HL-60 (cell line): ENCODE results near the gene PARP1.

Source experiments
- DNase-seq, 2 experiments: peaks; one replicate each; pipeline ENCODE4 v3.0.0-alpha.2; 2010 to 2020; ENCODE audit warnings: low read depth in 1 of 2, low spot score in 1 of 2
- H3K27ac ChIP-seq: fragments of 250-450 bp; sonication (Bioruptor Pico); replicated peaks from 2 replicates; pipeline ENCODE4 v1.5.1; 2020; ENCODE audit warnings: mild to moderate bottlenecking, moderate library complexity
- H3K27me3 ChIP-seq: fragments of 250-450 bp; sonication (Bioruptor Pico); 2 replicates; pipeline ENCODE4 v1.5.1; 2021; ENCODE audit warnings: mild to moderate bottlenecking, moderate library complexity; ENCODE audit not compliant: insufficient read depth, poor library complexity, severe bottlenecking
- H3K4me3 ChIP-seq: replicated peaks from 2 replicates; pipeline ENCODE4 v1.5.1; 2011; ENCODE audit warnings: mild to moderate bottlenecking, control low read depth, low read length; ENCODE audit not compliant: insufficient read depth
- GABPA ChIP-seq: IDR thresholded peaks from 2 replicates; pipeline ENCODE4 v1.6.1; 2012; ENCODE audit warnings: low read depth
- POLR2AphosphoS5 ChIP-seq: IDR thresholded peaks from 2 replicates; pipeline ENCODE4 v1.6.1; 2012; ENCODE audit warnings: low read depth
- SPI1 ChIP-seq: IDR thresholded peaks from 2 replicates; pipeline ENCODE4 v1.6.1; 2012; ENCODE audit warnings: low read depth, mild to moderate bottlenecking, borderline replicate concordance
- TF ChIP-seq, protein P1 (sequence below): IDR thresholded peaks from 2 replicates; pipeline ENCODE4 v1.6.1; 2012; ENCODE audit warnings: low read depth; ENCODE audit not compliant: insufficient replicate concordance
- TF ChIP-seq, protein P2 (sequence below): IDR thresholded peaks from one replicate; pipeline ENCODE4 v1.5.1; 2011; ENCODE audit warnings: low read length, control low read depth, inconsistent platforms; ENCODE audit not compliant: insufficient read depth

PARP1 gene

DNA sequence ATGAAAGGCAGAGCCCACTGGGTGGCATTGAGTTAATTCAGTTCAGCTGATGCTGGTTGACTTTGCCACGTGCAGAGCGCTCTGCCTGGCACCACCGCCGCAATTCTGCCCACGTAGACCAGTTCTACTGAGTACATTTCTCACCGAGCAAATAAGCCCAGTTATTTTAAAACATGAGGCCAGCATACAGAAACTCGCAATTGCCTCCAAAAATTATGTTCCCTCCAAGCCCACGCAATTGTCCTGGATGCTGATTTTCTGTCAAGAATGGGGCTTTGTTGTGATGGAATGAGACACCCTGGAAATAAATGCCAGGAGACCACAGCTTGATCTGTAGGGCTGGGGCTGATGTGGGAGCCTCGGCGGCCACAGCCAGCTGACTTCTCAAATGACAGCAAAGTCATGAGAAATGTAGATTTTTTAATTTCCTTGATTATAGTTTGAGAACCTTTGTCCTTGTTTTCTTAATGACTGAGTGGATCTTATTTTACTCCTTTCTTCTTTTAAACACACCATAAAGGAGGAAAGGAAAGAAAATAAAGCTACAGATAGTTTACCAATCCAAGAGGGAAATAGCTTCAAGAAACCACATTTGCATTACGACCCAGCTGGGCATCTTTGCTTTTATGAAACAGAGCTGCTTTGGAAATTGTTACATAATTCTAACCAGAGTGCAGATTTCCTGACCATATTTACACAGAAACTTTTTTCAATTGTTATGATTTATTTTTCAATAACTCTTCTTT is 11.6 kb upstream of the PARP1 start:
- H3K27ac ChIP-seq: no peak overlapping the region
- no peaks in the 10 kb centered on the region for H3K27me3 ChIP-seq
- no peak overlapping the region for H3K4me3 ChIP-seq
- peak in 1 of 2 experiments; percentile 47 for DNase-seq
- no peak for TF ChIP-seq SPI1
- TF ChIP-seq, protein P1, sequence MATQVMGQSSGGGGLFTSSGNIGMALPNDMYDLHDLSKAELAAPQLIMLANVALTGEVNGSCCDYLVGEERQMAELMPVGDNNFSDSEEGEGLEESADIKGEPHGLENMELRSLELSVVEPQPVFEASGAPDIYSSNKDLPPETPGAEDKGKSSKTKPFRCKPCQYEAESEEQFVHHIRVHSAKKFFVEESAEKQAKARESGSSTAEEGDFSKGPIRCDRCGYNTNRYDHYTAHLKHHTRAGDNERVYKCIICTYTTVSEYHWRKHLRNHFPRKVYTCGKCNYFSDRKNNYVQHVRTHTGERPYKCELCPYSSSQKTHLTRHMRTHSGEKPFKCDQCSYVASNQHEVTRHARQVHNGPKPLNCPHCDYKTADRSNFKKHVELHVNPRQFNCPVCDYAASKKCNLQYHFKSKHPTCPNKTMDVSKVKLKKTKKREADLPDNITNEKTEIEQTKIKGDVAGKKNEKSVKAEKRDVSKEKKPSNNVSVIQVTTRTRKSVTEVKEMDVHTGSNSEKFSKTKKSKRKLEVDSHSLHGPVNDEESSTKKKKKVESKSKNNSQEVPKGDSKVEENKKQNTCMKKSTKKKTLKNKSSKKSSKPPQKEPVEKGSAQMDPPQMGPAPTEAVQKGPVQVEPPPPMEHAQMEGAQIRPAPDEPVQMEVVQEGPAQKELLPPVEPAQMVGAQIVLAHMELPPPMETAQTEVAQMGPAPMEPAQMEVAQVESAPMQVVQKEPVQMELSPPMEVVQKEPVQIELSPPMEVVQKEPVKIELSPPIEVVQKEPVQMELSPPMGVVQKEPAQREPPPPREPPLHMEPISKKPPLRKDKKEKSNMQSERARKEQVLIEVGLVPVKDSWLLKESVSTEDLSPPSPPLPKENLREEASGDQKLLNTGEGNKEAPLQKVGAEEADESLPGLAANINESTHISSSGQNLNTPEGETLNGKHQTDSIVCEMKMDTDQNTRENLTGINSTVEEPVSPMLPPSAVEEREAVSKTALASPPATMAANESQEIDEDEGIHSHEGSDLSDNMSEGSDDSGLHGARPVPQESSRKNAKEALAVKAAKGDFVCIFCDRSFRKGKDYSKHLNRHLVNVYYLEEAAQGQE: no peak
- no peak for TF ChIP-seq POLR2AphosphoS5
- TF ChIP-seq, protein P2, sequence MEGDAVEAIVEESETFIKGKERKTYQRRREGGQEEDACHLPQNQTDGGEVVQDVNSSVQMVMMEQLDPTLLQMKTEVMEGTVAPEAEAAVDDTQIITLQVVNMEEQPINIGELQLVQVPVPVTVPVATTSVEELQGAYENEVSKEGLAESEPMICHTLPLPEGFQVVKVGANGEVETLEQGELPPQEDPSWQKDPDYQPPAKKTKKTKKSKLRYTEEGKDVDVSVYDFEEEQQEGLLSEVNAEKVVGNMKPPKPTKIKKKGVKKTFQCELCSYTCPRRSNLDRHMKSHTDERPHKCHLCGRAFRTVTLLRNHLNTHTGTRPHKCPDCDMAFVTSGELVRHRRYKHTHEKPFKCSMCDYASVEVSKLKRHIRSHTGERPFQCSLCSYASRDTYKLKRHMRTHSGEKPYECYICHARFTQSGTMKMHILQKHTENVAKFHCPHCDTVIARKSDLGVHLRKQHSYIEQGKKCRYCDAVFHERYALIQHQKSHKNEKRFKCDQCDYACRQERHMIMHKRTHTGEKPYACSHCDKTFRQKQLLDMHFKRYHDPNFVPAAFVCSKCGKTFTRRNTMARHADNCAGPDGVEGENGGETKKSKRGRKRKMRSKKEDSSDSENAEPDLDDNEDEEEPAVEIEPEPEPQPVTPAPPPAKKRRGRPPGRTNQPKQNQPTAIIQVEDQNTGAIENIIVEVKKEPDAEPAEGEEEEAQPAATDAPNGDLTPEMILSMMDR: no peak
- TF ChIP-seq GABPA: no peak

DNA sequence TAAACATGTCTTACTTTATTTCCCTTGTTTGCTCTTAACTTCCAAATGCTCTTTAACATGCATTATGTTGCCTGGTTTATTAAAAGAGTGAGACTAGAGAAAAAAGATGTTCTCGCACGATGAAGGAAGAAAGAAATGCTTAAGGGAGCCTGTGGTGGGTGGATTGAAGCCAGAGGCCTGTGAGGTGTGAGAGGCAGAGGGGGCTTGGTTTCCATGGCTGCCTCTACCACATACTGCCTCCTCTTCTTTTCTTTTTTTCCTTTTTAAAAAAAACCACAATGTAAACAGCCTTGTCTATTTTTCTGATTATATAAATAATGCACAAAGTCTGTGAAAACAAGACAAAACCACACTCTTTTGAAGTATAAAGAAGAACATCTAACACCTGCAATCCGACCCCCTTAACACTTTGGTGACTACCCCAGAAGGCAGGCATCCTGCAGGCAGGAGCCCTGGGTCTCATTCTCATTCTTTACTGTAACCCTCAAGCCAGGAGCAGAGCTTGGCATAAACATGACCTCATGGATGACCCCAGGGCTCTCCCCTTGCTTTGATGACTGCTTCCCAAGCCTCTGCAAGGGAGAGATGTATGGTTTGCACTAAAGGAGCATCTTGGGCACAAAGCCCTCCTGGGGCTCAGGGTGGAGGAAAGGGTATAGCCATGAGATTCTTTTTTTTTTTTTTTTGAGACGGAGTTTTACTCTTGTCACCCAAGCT is 10.1 kb upstream of the PARP1 start:
- H3K27me3 ChIP-seq: no peaks in the 10 kb centered on the region
- H3K27ac ChIP-seq: no peak overlapping the region
- TF ChIP-seq POLR2AphosphoS5 (no peak), SPI1 (no peak), GABPA (no peak)
- TF ChIP-seq, protein P1: no peak
- TF ChIP-seq, protein P2: no peak
- no peak for DNase-seq
- H3K4me3 ChIP-seq: no peak overlapping the region

DNA sequence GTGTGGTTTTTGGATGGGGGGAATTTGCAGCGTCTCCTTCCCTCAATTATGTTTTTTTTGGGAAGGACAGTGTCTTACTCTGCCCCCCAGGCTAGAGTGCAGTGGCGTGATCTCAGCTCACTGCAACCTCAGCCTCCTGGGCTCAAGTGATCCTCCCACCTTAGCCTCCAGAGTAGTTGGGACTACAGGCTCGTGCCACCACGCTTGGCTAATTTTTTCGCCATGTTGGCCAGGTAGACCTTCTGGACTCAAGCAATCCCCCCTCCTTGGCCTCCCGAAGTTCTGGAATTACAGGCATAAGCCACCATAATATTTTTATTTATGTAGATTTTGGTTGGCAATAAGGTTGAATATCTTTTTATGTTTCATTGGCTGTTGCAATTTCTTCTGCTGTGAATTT is 9.5 kb upstream of the PARP1 start:
- no peaks in the 10 kb centered on the region for H3K27me3 ChIP-seq
- no peak for DNase-seq

More for the DNA sequence above, 9.5 kb upstream of the PARP1 start:
- no peak overlapping the region for H3K4me3 ChIP-seq
- TF ChIP-seq, protein P1: no peak
- TF ChIP-seq POLR2AphosphoS5: no peak
- TF ChIP-seq, protein P2: no peak
- no peak for TF ChIP-seq GABPA
- no peak for TF ChIP-seq SPI1
- no peak overlapping the region for H3K27ac ChIP-seq
